H4 (cell line): ENCODE results near the gene ANTKMT. TPM values are rescaled to one million over a fixed set of nuclear protein-coding genes. Genes with fewer than 3 reads are reported as not detected.

Source experiments
- DNase-seq: peaks from one replicate; pipeline ENCODE4 v3.0.0-alpha.2; 2015; ENCODE audit warnings: low spot score
- total RNA-seq: library from RNA; depleted of rRNA; stranded (reverse); fragments of >200 nt; shearing (Covaris generic); gene quantifications from 2 replicates; pipeline ENCODE4 v1.2.3, GENCODE V29; 2014

Gene ANTKMT
- total RNA-seq, 1 experiment from 2014 or later, result 10.9 TPM

GRCh38 chr16:714558-715476, 6.1 kb upstream of the ANTKMT start, which contains the start of gene METRN:
TSS of gene METRN (plus strand) at chr16:715118. CDS start at chr16:715290, 172 bp downstream.
- peak; percentile 44 for DNase-seq

- no peak for DNase-seq
Measured at GRCh38 chr16:715477-716199, 5.3 kb upstream of the ANTKMT start.

- no peak for DNase-seq
Measured at GRCh38 chr16:716200-716568, 4.8 kb upstream of the ANTKMT start.

- no peak for DNase-seq
Measured at GRCh38 chr16:716768-717325, 4.1 kb upstream of the ANTKMT start.

GRCh38 chr16:717450-718245, 3.3 kb upstream of the ANTKMT start:
- DNase-seq, result no peak

GRCh38 chr16:718389-718788, 2.6 kb upstream of the ANTKMT start:
- no peak for DNase-seq

GRCh38 chr16:718922-719321, 2.0 kb upstream of the ANTKMT start:
- no peak for DNase-seq

- DNase-seq, result no peak
Measured at GRCh38 chr16:719815-720446, 1.0 kb upstream of the ANTKMT start.

- DNase-seq, result peak; percentile 60
Measured at GRCh38 chr16:720447-720989, 428 bp upstream of the ANTKMT start.

- no peak for DNase-seq
Measured at GRCh38 chr16:721765-722540, 1.0 kb downstream of the ANTKMT start.

- DNase-seq, result no peak
Measured at GRCh38 chr16:722835-723633, 2.1 kb downstream of the ANTKMT start.

- DNase-seq, result no peak
Measured at GRCh38 chr16:723695-724094, 2.7 kb downstream of the ANTKMT start.

GRCh38 chr16:724188-725040, 3.5 kb downstream of the ANTKMT start:
- DNase-seq, result no peak

GRCh38 chr16:725041-725376, 4.1 kb downstream of the ANTKMT start:
- DNase-seq, result no peak

- DNase-seq, result no peak
Measured at GRCh38 chr16:725463-726187, 4.7 kb downstream of the ANTKMT start.

GRCh38 chr16:726188-726437, 5.2 kb downstream of the ANTKMT start:
- DNase-seq, result no peak

- DNase-seq, result peak; percentile 45
Measured at GRCh38 chr16:726438-727290, 5.7 kb downstream of the ANTKMT start, which contains the start of the genes CCDC78 and HAGHL. TSS of gene CCDC78 (minus strand) at chr16:726443. CDS start at chr16:726367, 76 bp downstream. TSS of gene HAGHL (plus strand) at chr16:727106. CDS start at chr16:727510, 404 bp downstream.
